Kidney (tissue), 22 donors: ENCODE data around the gene NMRAL1. TPM values are rescaled to one million over a fixed set of nuclear protein-coding genes. Genes with fewer than 3 reads are reported as not detected.

ENCODE experiments used
- DNase-seq, 5 donors: peaks; one replicate each; pipeline ENCODE4 v3.0.0-alpha.2; 2013 to 2020
- FAIRE-seq: peaks from 2 replicates; lab custom pipeline; 2012; peaks lifted over from hg19 to GRCh38; lab: Jason Lieb, UNC
- H3K27ac ChIP-seq, 2 donors: one replicate each; pipeline ENCODE4 v1.7.0; 2013; ENCODE audit warnings: low read depth in 2 of 2, low read length in 2 of 2, inconsistent platforms in 1 of 2
- H3K27me3 ChIP-seq: one replicate; pipeline ENCODE4 v1.7.1; 2013; ENCODE audit warnings: low read length, inconsistent platforms; ENCODE audit not compliant: control insufficient read depth, insufficient read depth
- H3K36me3 ChIP-seq, 3 donors: one replicate each; pipeline versions ENCODE4 v1.7.0 to v1.7.1; 2013; ENCODE audit warnings: low read length in 3 of 3, control low read depth in 1 of 3, inconsistent platforms in 1 of 3; ENCODE audit not compliant: insufficient read depth in 3 of 3, control insufficient read depth in 2 of 3
- H3K4me1 ChIP-seq, 3 donors: one replicate each; pipeline versions ENCODE4 v1.7.0 to v1.7.1; 2013; ENCODE audit warnings: low read length in 3 of 3, inconsistent platforms in 1 of 3, low read depth in 1 of 3; ENCODE audit not compliant: control insufficient read depth in 2 of 3, insufficient read depth in 2 of 3
- H3K4me3 ChIP-seq, 3 donors: one replicate each; pipeline versions ENCODE4 v1.7.0 to v1.8.1; 2013; ENCODE audit warnings: low read length in 3 of 3, control low read depth in 1 of 3, inconsistent platforms in 1 of 3
- H3K9ac ChIP-seq, 3 donors: one replicate each; pipeline versions ENCODE4 v1.7.0 to v1.7.1; 2013; ENCODE audit warnings: low read length in 3 of 3, control low read depth in 1 of 3, inconsistent platforms in 1 of 3
- H3K9me3 ChIP-seq, 3 donors: one replicate each; pipeline versions ENCODE4 v1.7.0 to v1.7.1; 2013; ENCODE audit warnings: low read length in 3 of 3, control low read depth in 1 of 3, inconsistent platforms in 1 of 3; ENCODE audit not compliant: control insufficient read depth in 2 of 3, insufficient read depth in 1 of 3
- intact Hi-C: fragments of 100-400 bp; cut with DNase I; formaldehyde crosslinking; loops from one replicate; pipeline ENCODE4 v1.11.1; 2022
- long read RNA-seq, 10 donors: library from polyadenylated mRNA in 1 of 10; unstranded in 1 of 10; transcript quantifications; one replicate each; pipeline ENCODE4 v2.0.0 and lab custom pipeline, GENCODE V29; 2021 to 2026
- polyA plus RNA-seq: library from polyadenylated mRNA; stranded (reverse); fragments of 350-450 nt; fragmentation: Illumina TruSeq; extraction: RNeasy Lipid Tissue Mini Kit (QIAGEN cat#74804); gene quantifications from one replicate; pipeline ENCODE4 v1.2.3, GENCODE V29; 2014; ENCODE audit warnings: low read depth, low replicate concordance; ENCODE audit not compliant: insufficient read depth
- total RNA-seq: library from RNA; stranded (reverse); fragmentation: NEBNext Ultra II Directional; extraction: Animal tissue kit (Norgen Biotek cat#: 25700); gene quantifications from one replicate; pipeline ENCODE4 v1.2.1, GENCODE V29; 2021
- TF ChIP-seq, protein P1 (sequence below): IDR thresholded peaks from 3 replicates; pipeline ENCODE4 v1.5.1; 2012; ENCODE audit warnings: mild to moderate bottlenecking, moderate library complexity, borderline replicate concordance; ENCODE audit not compliant: insufficient read depth; ENCODE audit errors: extremely low read depth
- donor health status: control.
- donor health status: control.
- donor health status: control.
- donor health status: control.
- donor health status: control.
- donor health status: DM: yes; HTN: yes; CAD: no.
- donor health status: Normal renal cell carcinoma (clear cell type).

NMRAL1 gene
- 54.9 TPM for total RNA-seq
- 94.1 TPM for polyA plus RNA-seq
- long read RNA-seq, donor 1, partial matches to known transcripts, result 0 of 6 reads
- long read RNA-seq, donor 1, other reads (novel, unspliced or antisense), result 0 of 6 reads
- long read RNA-seq, donor 2, partial matches to known transcripts, result 29 of 63 reads
- long read RNA-seq, donor 2, other reads (novel, unspliced or antisense), result 22 of 63 reads
- long read RNA-seq, donor 3, transcript NMRAL1-202 (6 exons, 1,233 nt), result major isoform, 7 of 66 reads
- long read RNA-seq, donor 3, partial matches to known transcripts, result 26 of 66 reads
- long read RNA-seq, donor 3, other reads (novel, unspliced or antisense), result 27 of 66 reads
- long read RNA-seq, donor 4, transcript NMRAL1-202 (6 exons, 1,233 nt), result major isoform, 7 of 26 reads
- long read RNA-seq, donor 4, transcript NMRAL1-212 (6 exons, 1,240 nt), result minor isoform, 5 of 26 reads
- long read RNA-seq, donor 4, partial matches to known transcripts, result 8 of 26 reads
- long read RNA-seq, donor 4, other reads (novel, unspliced or antisense), result 0 of 26 reads
- long read RNA-seq, donor 5, partial matches to known transcripts, result 0 of 1 reads
- long read RNA-seq, donor 5, other reads (novel, unspliced or antisense), result 0 of 1 reads
- long read RNA-seq, donor 6, transcript NMRAL1-212 (6 exons, 1,240 nt), result major isoform, 11 of 23 reads
- long read RNA-seq, donor 6, transcript NMRAL1-202 (6 exons, 1,233 nt), result minor isoform, 9 of 23 reads
- long read RNA-seq, donor 6, partial matches to known transcripts, result 0 of 23 reads
- long read RNA-seq, donor 6, other reads (novel, unspliced or antisense), result 0 of 23 reads
- long read RNA-seq, donor 7, transcript NMRAL1-202 (6 exons, 1,233 nt), result major isoform, 12 of 44 reads
- long read RNA-seq, donor 7, transcript NMRAL1-212 (6 exons, 1,240 nt), result minor isoform, 8 of 44 reads
- long read RNA-seq, donor 7, transcript NMRAL1-201 (6 exons, 1,376 nt), result minor isoform, 11 of 44 reads
- long read RNA-seq, donor 7, partial matches to known transcripts, result 3 of 44 reads
- long read RNA-seq, donor 7, other reads (novel, unspliced or antisense), result 9 of 44 reads
- long read RNA-seq, donor 8, partial matches to known transcripts, result 0 of 11 reads
- long read RNA-seq, donor 8, other reads (novel, unspliced or antisense), result 0 of 11 reads
- long read RNA-seq, donor 9, partial matches to known transcripts, result 10 of 27 reads
- long read RNA-seq, donor 9, other reads (novel, unspliced or antisense), result 12 of 27 reads
- long read RNA-seq, donor 10, transcript NMRAL1-202 (6 exons, 1,233 nt), result major isoform, 5 of 10 reads
- long read RNA-seq, donor 10, partial matches to known transcripts, result 0 of 10 reads
- long read RNA-seq, donor 10, other reads (novel, unspliced or antisense), result 0 of 10 reads

DNA sequence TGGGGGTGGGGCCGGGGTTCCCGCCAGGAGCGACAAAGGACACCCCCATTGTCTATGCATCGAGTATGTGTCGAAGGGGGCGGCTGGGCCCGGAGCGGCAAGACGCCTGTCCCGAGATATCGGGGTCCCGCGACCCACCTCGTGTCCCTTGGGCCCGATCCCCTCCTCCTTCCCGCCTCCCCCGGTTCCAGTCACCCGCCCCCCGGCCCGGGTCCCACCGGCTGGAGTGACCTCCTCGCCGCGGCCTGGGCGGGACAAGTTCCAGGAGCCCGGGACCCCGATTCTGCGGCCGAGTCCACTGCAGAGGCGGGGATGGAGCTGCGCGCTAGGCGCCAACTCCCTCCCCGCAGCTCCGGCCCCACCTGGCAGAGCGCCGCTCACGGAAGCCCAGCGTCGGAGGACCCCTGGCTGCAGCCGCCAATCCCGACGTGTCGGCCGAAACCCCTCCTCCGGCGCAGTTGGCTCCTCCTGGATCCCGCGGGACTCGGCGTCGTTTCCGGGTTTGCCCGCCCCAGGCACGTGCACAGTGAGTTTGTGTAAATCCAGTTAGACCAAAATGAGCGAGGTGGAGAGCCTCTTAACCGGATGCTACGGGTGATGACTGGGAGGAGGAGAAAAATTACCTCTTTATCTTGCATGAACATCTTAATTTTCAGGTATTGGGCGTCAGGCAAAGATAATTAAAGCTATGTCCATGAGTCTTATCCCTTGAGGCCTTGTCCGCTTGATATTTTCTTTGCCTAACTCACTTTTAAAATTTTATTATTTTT lies at the start of gene NMRAL1:
Gene NMRAL1, minus strand, starts transcription at position 434 of the 770 bp plus-strand sequence. CDS start 493 bp downstream, outside the sequence.
- Histone ChIP-seq H3K27ac (peak within 1 kb of the TSS; percentile 44 to 67), H3K27me3 (no peaks in the 10 kb centered on the region), H3K9ac (peak within 1 kb of the TSS in 2 of 3 donors; percentile 44 to 61), H3K9me3 (no peaks in the 10 kb centered on the region), H3K4me1 (peaks cover 0 to 3% (median 3%) of the 10 kb centered on the region in 3 donors), H3K36me3 (no peaks in the 10 kb centered on the region), H3K4me3 (peak within 1 kb of the TSS; percentile 65 to 79 (median 67))
- DNase-seq (peak; percentile 94 to 97 (median 95)), FAIRE-seq (no peak)
- TF ChIP-seq, protein P1, sequence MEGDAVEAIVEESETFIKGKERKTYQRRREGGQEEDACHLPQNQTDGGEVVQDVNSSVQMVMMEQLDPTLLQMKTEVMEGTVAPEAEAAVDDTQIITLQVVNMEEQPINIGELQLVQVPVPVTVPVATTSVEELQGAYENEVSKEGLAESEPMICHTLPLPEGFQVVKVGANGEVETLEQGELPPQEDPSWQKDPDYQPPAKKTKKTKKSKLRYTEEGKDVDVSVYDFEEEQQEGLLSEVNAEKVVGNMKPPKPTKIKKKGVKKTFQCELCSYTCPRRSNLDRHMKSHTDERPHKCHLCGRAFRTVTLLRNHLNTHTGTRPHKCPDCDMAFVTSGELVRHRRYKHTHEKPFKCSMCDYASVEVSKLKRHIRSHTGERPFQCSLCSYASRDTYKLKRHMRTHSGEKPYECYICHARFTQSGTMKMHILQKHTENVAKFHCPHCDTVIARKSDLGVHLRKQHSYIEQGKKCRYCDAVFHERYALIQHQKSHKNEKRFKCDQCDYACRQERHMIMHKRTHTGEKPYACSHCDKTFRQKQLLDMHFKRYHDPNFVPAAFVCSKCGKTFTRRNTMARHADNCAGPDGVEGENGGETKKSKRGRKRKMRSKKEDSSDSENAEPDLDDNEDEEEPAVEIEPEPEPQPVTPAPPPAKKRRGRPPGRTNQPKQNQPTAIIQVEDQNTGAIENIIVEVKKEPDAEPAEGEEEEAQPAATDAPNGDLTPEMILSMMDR, result no peak
- intact Hi-C loops, result no loop called here

GRCh38 chr16:4523686-4524085 lies 49.3 kb upstream of the NMRAL1 start:
- peaks cover 0 to 2% (median 0%) of the 10 kb centered on the region in 3 donors for H3K36me3 ChIP-seq
- no peaks in the 10 kb centered on the region for H3K9me3 ChIP-seq
- TF ChIP-seq, protein P1, result no peak
- DNase-seq (no peak), FAIRE-seq (no peak)
- no peak overlapping the region for H3K27ac ChIP-seq
- H3K4me3 ChIP-seq, result no peak overlapping the region
- H3K4me1 ChIP-seq, result peaks cover 0 to 13% (median 7%) of the 10 kb centered on the region in 3 donors
- intact Hi-C loops, result no loop called here
- H3K9ac ChIP-seq, result no peak overlapping the region
- no peaks in the 10 kb centered on the region for H3K27me3 ChIP-seq
